Mesenteric fat pad (tissue), 1 donor: ENCODE results near the gene RBMY1E. TPM values are rescaled to one million over a fixed set of nuclear protein-coding genes. Genes with fewer than 3 reads are reported as not detected.
"Not testable (repeated sequence)": the region's sequence is repeated elsewhere in the genome, so short reads cannot be mapped to it uniquely, and the experiment has no call there.

ENCODE experiments used
- DNase-seq: peaks from one replicate; pipeline ENCODE4 v3.0.0-alpha.2; 2020; ENCODE audit warnings: low spot score
- long read RNA-seq: library from polyadenylated mRNA; unstranded; transcript quantifications from one replicate; pipeline ENCODE4 v2.0.0, GENCODE V29; 2020
- total RNA-seq: library from RNA; stranded (reverse); fragmentation: NEBNext Ultra II Directional; extraction: Animal tissue kit (Norgen Biotek cat#: 25700); gene quantifications from one replicate; pipeline ENCODE4 v1.2.1, GENCODE V29; 2021
- donor health status: DM: yes; HTN: yes; CAD: no.

The RBMY1E gene
- total RNA-seq: not detected
- long read RNA-seq: 0 reads

DNA sequence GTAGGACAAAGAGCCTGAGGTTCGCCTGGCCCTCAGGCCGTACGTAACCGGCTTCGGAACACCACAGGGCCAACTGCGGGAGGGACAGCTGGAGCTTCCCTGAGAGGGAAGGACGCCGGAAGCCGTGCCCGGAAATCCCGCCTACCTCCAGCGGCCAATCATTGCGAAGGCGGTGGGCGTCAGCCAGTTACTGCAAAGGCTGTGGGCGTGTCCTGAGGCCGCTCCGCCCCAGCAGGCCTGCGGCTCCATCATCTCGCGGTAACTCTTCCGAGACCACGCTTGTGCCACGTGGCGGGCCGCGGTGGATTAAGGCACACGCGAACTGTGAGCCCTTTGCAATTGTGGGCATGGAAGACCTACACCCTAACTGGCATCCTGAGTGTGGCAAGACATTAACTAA, at the start of gene RBMY1E:
Gene RBMY1E (minus strand): TSS at position 101 of the 400 bp plus-strand sequence. CDS start 1,978 bp downstream, outside the sequence.
- not testable (repeated sequence) for DNase-seq

- DNase-seq: not testable (repeated sequence)
Observed at GRCh38 chrY:21894426-21894825, 23.4 kb downstream of the RBMY1E start, which contains the start of gene RBMY1D. TSS of gene RBMY1D (minus strand) at chrY:21894526. CDS start at chrY:21892513, 2,013 bp downstream.

GRCh38 chrY:21869407-21870076, 48.3 kb downstream of the RBMY1E start:
- not testable (repeated sequence) for DNase-seq

Other genes starting within 250 kb of the RBMY1E start
- gene RBMY1D, start 23.5 kb downstream of the RBMY1E start, total RNA-seq: not detected